ENCODE measurements around the gene PRLH.
A peak's percentile ranks its signal among the peaks of the same experiment; 100 is the strongest.

PRLH gene

DNA sequence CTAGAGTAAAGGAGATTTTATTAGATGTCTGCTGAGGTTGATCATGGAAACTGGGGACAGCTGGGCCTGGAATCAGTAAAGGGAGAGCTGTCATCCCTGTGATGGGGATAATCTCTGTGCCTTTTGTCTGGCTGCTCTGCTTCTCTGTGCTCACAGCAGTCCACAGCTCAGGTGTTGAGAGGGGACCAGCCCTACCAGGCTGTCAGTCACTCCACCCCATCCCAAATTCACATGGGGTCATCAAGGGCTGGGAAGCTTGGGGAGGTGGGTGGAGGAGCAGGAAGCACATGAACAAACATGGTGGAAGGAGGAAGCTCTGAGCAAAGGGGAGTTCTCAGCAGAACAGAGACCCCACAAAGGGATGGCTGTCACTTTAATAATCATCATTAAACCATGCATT, 47.3 kb downstream of the PRLH start:
- DNase-seq (ENCODE audit: low read depth): no peak
- no peak for TF ChIP-seq MYC (IDR thresholded peaks at IDR 0.05; ENCODE audit: low read depth, low read length)
- H3K4me3 ChIP-seq (ENCODE audit: low read depth, low read length): no peak overlapping the region

DNA sequence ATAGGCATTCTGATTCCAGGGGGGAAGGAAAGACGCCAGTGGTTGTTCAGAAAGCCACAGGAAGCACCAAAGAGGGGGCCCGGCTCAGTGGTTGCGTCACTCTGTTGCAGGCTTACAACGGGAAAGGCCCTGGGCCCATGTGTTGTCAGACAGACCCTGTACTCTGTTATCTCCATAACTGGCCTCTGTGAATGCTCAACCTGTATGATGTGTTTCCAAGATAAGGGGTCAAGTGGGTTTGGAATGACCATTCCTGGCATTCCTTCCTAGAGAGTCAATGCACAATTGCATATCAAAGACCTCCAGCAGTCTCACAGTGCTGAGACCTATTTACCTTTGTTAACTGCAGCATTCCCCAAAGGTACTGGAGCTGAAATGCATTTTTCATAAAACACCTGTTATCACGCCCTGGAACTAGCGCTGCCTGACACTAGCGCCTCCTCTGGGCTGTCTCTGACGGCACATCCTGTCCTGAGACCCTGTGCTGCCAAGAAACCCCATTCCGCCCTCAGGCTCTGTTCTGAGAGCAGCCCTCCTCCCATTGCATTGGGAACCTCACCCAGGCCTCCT, 47.9 kb downstream of the PRLH start:
- DNase-seq (ENCODE audit: low read depth): peak; percentile 82
- TF ChIP-seq, protein P1, sequence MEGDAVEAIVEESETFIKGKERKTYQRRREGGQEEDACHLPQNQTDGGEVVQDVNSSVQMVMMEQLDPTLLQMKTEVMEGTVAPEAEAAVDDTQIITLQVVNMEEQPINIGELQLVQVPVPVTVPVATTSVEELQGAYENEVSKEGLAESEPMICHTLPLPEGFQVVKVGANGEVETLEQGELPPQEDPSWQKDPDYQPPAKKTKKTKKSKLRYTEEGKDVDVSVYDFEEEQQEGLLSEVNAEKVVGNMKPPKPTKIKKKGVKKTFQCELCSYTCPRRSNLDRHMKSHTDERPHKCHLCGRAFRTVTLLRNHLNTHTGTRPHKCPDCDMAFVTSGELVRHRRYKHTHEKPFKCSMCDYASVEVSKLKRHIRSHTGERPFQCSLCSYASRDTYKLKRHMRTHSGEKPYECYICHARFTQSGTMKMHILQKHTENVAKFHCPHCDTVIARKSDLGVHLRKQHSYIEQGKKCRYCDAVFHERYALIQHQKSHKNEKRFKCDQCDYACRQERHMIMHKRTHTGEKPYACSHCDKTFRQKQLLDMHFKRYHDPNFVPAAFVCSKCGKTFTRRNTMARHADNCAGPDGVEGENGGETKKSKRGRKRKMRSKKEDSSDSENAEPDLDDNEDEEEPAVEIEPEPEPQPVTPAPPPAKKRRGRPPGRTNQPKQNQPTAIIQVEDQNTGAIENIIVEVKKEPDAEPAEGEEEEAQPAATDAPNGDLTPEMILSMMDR (IDR thresholded peaks at IDR 0.05; ENCODE audit: low read depth, low read length): peak; percentile 22
- TF ChIP-seq MYC (IDR thresholded peaks at IDR 0.05; ENCODE audit: low read depth, low read length): peak; percentile 39
- TF ChIP-seq POLR2A (IDR thresholded peaks at IDR 0.05; ENCODE audit: extremely low read depth, insufficient read length): no peak
- TF ChIP-seq, protein P2, sequence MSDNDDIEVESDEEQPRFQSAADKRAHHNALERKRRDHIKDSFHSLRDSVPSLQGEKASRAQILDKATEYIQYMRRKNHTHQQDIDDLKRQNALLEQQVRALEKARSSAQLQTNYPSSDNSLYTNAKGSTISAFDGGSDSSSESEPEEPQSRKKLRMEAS (IDR thresholded peaks at IDR 0.05; ENCODE audit: low read depth, low read length): peak; percentile 24; the same call in 1 of the 2 replicates

DNA sequence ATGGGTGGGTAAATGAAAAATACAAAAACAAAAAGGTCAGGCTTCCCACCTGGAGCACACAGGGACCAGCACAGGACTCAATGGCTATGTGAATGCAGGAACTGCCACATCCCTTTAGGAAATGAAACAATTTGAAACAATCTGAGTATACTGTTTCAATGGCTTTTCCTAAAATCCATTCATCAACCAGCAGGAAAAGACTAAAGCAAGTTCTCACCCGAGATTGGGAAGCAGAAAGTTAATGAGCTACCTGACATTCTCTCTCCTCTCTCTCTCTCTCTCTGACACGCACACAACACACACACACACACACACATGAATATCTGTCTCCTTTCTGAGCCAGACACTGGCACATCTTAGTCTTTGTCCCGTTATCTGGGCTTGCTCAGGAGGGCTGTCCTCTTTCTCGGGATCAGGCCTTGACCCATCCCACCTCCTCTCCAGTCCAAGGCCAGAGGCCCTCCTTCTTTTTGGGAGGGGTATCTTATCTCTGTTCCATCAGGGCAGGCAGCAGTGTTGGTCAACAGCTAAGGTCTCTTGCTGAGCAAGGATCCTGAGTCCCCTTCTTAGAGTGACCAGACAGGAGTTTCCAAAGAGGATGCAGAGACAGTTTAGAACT, 49.4 kb downstream of the PRLH start:
- TF ChIP-seq MYC (IDR thresholded peaks at IDR 0.05; ENCODE audit: low read depth, low read length): no peak
- TF ChIP-seq, protein P2 (IDR thresholded peaks at IDR 0.05; ENCODE audit: low read depth, low read length): no peak
- no peak for DNase-seq (ENCODE audit: low read depth)
- no peak overlapping the region for H3K4me3 ChIP-seq (ENCODE audit: low read depth, low read length)

More for the DNA sequence above, 47.9 kb downstream of the PRLH start:
- H3K4me3 ChIP-seq (ENCODE audit: low read depth, low read length): no peak overlapping the region

DNA sequence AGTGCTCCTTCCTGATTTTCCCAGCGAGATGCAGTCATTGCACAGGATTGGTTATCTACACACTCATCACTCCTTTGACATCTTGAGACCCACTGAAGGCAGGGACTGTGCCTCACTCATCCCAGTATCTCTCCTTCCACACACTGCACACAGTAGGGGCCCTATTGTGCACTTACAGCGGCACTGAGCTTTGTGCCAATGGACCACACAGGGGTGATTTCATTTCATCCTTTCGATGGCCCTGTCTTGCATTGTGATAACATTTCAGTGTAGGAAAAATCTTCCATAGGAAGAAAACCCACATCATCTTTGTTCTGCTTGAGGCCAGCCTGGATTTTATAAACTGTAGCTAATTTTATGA, 50.0 kb downstream of the PRLH start:
- TF ChIP-seq, protein P2 (IDR thresholded peaks at IDR 0.05; ENCODE audit: low read depth, low read length): no peak
- TF ChIP-seq, protein P1 (IDR thresholded peaks at IDR 0.05; ENCODE audit: low read depth, low read length): no peak
- TF ChIP-seq MYC (IDR thresholded peaks at IDR 0.05; ENCODE audit: low read depth, low read length): no peak
- TF ChIP-seq POLR2A (IDR thresholded peaks at IDR 0.05; ENCODE audit: extremely low read depth, insufficient read length): no peak
- DNase-seq (ENCODE audit: low read depth): no peak
- H3K4me3 ChIP-seq (ENCODE audit: low read depth, low read length): no peak overlapping the region

Data from NB4 (cell line).